ENCODE data around the gene OR10G3.
"Not testable (repeated sequence)": the region's sequence is repeated elsewhere in the genome, so short reads cannot be mapped to it uniquely, and the experiment has no call there.

The OR10G3 gene

DNA sequence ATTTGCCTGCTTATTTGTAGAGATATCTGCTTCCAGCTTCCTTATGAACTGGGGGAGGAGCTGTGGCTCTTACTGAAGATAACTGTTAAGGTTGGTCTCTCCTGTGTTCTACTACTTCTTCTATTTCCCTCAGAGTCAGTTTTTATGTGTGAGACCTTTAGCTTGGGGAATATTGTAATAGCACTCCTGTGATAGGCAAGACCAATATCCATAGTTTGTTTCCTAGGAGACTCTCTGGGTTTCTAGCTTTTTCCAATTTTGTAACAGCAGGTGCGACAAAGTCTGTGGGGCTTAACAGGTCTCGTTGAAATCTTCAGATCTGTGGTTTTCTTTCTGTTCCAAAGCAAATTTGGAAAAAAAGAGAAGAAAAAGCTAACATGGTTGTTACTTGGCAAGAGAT, at the start of gene OR10G3:
Gene OR10G3, minus strand, starts transcription at position 101 of the 400 bp plus-strand sequence. CDS start 9,332 bp downstream, outside the sequence.
- DNase-seq (ENCODE audit: low read depth, low spot score), result no peak

- no peak for DNase-seq (ENCODE audit: low read depth, low spot score)
These were observed 46.8 kb upstream of the OR10G3 start for GRCh38 chr14:21626491-21627230.

DNA sequence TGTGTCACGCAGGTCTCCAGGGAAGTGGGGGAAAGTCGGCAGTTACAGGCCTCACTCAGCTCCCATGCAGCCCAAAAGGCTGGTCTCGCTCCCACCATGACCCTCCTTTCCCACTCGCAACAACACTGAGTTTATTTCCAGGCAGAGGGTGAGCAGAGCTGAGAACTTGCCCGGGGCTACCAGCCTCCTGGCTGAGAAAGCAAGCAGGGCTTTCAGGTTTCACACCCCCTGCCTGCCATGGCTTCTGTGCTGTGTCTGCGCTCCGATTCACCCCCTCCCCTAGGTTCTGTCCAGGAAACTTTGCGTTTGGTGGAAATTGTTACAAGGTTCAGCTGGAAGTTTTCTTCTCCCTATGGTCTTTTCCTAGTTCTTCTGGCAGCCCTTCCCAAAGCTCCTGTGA, 37.7 kb upstream of the OR10G3 start:
- peak; percentile 77 for DNase-seq (ENCODE audit: low read depth, low spot score)

GRCh38 chr14:21614240-21614639, 34.4 kb upstream of the OR10G3 start:
- peak; percentile 20 for DNase-seq (ENCODE audit: low read depth, low spot score)

GRCh38 chr14:21612324-21612723, 32.4 kb upstream of the OR10G3 start:
- DNase-seq (ENCODE audit: low read depth, low spot score), result peak; percentile 4

DNA sequence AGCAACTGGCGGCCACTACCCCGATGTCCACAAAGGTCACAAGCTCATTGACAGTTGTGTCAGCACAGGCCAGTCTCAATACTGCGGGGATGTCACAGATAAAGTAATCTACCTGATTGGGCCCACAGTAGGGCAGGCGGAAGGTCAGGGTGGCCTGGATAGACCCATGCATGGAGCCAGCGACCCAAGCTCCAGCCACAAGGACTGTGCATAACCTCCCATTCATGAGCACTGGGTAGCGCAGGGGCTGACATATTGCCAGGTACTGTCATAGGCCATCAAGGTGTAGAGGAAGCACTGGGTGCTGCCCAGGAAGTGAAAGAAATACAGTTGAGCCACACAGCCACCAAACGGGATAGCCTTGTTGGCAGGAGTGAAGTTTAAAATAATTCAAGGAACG, 22.3 kb upstream of the OR10G3 start:
- DNase-seq (ENCODE audit: low read depth, low spot score), result not testable (repeated sequence)

DNA sequence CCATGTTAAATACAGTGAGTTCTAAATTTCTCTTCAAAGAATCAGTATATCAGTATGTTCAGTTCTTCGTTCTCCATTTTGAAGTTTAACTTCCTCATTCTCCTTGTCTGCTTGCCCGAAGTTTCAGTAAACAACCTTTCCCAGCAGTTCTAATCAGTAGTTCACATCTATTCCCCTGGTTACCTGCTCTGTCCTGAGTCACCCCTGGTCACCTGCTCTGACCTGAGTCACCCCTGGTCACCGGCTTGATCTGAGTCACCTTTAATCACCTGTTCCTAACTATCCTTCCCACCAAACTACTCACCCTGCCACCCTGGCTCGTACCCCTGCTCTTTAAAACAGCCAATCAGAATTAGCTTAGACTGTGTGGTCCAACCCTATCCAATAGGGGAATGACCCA, 9.4 kb upstream of the OR10G3 start:
- no peak for DNase-seq (ENCODE audit: low read depth, low spot score)

DNA sequence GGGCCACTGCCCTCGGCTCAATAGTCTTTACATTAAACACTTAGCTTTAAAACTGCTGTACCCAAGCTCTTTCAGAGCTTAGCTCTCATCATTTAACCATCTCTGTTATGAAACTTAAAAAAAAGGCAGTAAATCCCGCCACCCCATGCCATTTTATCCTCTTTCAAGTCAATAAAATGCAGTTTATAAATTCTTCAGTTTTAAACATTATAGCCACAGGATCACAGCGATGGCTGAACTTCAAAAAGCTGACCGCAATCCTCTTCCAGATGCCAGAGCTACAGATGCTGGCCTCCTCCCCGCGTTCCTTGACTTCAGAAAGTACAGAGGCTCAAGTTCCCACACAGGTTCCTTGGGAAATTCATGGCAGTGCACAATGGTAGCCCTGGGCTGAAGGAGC, 4.2 kb downstream of the OR10G3 start:
- peak; percentile 23 for DNase-seq (ENCODE audit: low read depth, low spot score)

- DNase-seq (ENCODE audit: low read depth, low spot score), result no peak
These were observed 7.3 kb downstream of the OR10G3 start for GRCh38 chr14:21572604-21573003.

DNA sequence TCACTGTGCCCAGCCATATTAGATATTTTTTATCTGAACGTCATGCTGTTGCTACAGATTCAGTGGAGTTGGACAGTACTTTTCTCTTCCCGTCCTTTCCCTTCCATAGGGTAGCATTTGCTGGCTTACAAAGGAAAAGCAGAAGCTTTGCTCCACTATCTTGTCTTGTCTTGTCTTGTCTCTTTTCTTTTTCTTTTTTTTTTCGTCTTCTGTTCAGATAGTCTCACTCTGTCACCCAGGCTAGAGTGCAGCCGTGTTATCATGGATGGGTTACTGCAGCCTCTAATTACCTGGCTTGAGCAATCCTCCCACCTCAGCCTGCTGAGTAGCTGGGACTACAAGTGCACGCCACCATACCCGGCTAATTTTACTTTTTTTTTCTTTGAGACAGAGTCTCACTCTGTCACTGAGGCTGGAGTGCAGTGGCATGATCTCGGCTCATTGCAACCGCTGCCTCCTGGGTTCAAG, 21.1 kb downstream of the OR10G3 start:
- DNase-seq (ENCODE audit: low read depth, low spot score), result no peak

DNA sequence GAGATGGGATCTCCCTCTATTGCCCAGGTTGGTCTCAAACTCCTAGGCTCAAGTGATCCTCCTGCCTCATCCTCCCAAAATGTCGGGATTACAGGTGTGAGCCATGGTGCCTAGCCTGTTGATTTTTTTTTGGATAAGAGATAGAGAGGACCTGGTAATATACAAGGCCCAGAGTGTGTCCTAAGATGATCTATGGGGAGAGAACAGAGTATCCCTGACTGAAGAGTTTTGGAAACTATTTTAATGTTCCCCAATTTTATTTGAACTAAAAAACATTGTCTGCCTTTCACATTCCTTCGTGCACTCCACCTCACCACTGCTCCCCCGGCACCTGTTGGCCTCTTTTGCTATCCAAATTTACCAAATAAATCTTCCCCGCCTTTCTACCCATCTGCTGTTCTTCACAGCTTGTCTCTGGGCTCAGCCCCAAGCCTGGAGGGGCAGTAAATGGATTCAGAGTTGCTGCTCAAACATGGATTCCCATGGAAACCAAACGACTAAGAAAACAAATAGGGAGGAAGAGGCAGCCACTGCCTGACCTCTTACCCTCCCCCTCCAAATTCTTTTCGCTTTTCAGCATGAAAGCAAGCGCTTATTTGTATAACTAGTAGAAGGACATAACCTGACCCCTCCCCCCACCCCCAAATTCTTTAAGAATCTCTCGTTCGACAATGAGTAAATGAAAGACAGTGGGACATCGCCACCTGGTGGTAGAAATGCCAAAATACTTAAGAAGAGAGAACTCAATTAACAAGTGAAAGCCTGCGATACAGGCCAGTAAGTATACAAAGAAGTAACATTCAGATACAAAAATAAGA, 22.6 kb downstream of the OR10G3 start:
- peak; percentile 94 for DNase-seq (ENCODE audit: low read depth, low spot score)

GRCh38 chr14:21556378-21557083, 23.3 kb downstream of the OR10G3 start:
- no peak for DNase-seq (ENCODE audit: low read depth, low spot score)

- no peak for DNase-seq (ENCODE audit: low read depth, low spot score)
These were observed 26.6 kb downstream of the OR10G3 start for GRCh38 chr14:21553266-21553665.

GRCh38 chr14:21544588-21544987, 35.3 kb downstream of the OR10G3 start:
- not testable (repeated sequence) for DNase-seq (ENCODE audit: low read depth, low spot score)

GRCh38 chr14:21543963-21544362, 35.9 kb downstream of the OR10G3 start:
- DNase-seq (ENCODE audit: low read depth, low spot score), result no peak

GRCh38 chr14:21543521-21543960, 36.3 kb downstream of the OR10G3 start:
- peak; percentile 55 for DNase-seq (ENCODE audit: low read depth, low spot score)

DNA sequence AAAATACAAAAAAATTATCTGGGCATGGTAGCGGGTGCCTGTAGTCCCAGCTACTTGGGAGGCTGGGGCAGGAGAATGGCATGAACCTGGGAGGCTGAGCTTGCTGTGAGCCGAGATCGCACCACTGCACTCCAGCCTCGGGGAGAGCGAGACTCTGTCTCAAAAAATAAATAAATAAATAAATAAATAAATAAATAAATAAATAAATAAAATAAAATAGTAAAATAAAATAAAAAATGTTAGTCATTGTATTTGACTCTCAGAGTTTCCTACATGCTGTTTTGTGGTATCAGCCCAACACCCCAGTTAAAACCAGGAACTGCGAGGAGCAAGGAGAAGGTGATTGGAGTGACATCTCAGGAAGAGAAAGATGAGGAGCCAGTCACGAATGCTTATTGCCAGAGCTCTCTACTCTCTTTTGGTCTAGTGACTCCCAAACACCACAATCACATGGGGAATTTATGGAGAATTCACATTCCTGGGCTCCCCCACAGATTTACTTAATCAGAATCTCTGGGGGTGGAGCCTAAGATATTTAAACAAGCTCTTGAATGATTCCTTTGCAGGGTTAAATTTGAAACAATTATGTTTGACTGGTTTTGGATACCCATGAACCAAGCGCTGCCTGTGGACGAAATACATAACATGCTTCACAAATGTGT, 38.3 kb downstream of the OR10G3 start:
- no peak for DNase-seq (ENCODE audit: low read depth, low spot score)

GRCh38 chr14:21539189-21539940, 40.5 kb downstream of the OR10G3 start:
- no peak for DNase-seq (ENCODE audit: low read depth, low spot score)

- DNase-seq (ENCODE audit: low read depth, low spot score), result peak; percentile 27
These were observed 42.8 kb downstream of the OR10G3 start for GRCh38 chr14:21537090-21537424.

GRCh38 chr14:21536418-21537089, 43.3 kb downstream of the OR10G3 start:
- peak; percentile 44 for DNase-seq (ENCODE audit: low read depth, low spot score)
